Islet of Langerhans (tissue), 1 donor: ENCODE measurements around the gene USP30.
A peak's percentile ranks its signal among the peaks of the same experiment; 100 is the strongest.
"Not testable (repeated sequence)": the region's sequence is repeated elsewhere in the genome, so short reads cannot be mapped to it uniquely, and the experiment has no call there.

Experiments
- FAIRE-seq: peaks from one replicate; lab custom pipeline; 2011; peaks lifted over from hg19 to GRCh38; lab: Jason Lieb, UNC

USP30 gene

GRCh38 chr12:109053382-109054123 is 1.2 kb downstream of the USP30 start:
- no peak for FAIRE-seq

GRCh38 chr12:109054124-109054513 is 1.7 kb downstream of the USP30 start:
- not testable (repeated sequence) for FAIRE-seq

DNA sequence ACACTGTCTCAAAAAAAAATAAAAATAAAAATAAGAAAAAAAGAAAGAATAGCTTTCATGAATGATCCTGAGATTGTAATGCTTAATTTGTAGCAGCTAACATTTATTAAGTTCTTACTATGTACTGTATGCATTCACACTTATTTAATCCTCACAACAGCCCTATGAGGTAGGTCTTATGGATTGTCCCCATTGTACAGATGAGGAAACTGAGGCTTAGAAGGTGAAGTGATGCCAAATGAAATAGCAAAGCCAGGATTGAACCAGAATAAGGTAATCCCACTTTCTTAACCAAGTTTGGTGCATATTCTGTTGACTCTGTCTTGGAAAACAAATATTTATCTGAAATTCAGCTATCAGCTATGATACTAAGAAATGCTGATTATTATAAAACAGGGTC is 2.1 kb downstream of the USP30 start:
- no peak for FAIRE-seq

DNA sequence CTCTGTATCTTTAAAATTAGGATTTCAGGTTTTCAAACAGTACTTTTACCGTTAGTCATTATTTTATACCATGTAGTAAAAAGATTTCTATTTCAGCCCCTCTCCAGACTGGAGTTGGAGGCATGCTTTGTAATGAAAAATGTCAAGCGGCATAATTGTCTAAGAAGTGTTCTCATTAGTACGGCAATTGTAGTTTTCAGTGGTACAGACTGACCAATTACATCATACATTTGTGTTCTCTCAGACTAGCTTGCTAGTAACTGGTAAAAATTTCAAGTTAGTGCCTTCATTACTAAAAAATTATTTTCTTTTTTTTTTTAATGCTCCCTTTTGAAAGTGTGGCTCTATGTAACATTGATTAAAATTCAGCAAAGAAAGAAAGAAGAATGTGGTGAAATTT is 4.5 kb downstream of the USP30 start:
- no peak for FAIRE-seq

- no peak for FAIRE-seq
Observed at GRCh38 chr12:109057376-109057775, 5.0 kb downstream of the USP30 start.

- FAIRE-seq, result no peak
Observed at GRCh38 chr12:109058773-109059172, 6.4 kb downstream of the USP30 start.

DNA sequence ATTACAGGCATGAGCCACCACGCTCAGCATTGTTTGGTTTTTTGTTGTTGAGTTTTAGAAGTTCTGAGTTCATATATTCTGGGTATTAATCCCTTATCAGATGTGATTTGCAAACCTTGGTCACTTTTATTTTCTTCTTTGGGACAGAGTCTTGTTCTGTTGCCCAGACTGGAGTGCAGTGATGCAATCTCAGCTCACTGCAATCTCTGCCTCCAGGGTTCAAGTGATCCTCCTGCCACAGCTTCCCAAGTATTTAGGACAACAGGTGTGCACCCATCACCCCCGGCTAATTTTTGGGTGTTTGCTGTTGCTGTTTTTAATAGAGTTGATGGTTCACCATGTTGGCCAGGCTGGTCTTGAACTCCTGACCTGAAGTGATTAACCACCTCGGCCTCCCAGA is 11.8 kb downstream of the USP30 start:
- FAIRE-seq, result no peak

- no peak for FAIRE-seq
Observed at GRCh38 chr12:109065154-109065852, 12.9 kb downstream of the USP30 start.

GRCh38 chr12:109065853-109066193 is 13.4 kb downstream of the USP30 start:
- no peak for FAIRE-seq

DNA sequence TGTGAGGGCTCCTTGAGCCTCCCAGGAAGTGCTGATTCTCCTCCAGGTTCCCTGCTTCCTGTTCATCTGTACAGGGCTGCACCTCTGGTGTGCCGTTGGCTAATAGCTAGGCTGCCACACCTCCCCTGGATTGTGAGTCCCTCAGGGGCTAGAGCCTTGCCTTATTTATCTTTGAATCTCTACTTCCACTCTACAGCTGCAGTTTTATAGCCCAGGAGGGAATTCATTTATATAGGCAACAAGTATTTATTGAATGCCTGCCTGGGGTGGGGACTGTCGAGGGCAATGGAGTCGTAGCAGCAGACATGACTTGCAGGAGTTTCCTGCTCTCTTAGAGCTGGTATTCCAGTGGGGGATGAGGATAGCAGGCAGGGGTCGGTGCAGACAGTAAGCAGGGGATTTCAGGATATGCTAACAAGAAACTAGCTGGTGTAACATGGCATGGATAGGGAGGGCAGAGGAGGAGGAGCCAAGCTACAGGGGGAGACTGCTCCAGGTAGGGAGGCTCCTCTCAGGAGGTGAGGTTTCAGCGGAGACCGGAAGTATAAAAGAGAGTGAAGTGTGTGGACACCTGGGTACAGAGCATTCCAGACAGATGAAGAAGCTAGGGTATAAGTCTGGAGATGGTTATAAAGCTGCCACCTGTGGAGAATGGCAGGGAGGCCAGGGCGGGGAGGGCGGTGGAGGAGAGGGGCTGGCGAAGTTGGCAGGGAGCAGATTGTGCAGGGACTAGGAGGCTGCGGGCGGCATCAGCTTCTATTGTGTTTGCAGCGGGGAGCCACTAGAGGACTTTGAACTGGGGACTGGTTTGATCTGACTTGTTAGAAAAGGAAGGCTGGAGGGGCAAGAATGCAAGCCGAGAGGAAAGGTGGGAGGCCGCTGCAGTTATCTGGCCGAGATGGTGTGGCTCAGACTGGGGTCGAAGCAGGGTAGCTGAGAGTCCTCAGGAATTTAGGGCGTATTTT is 17.2 kb downstream of the USP30 start:
- FAIRE-seq, result no peak

DNA sequence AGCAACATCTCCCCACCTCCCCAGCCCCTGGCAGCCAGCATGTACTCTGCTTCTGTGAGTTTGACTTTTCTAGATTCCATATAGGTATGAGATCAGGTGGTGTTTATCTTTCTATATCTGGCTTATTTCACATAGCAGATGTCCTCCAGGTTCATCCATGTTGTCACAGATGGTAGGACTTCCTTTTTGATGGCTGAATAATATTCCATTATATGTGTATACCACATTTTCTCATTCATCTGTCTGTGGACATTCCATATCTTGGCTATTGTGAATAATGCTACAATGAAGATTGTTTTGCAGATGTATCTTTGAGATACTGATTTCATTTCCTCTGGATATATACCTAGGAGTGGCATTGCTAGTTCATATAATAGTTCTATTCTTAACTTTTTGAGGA is 22.5 kb downstream of the USP30 start:
- no peak for FAIRE-seq

GRCh38 chr12:109082751-109083150 is 30.4 kb downstream of the USP30 start:
- no peak for FAIRE-seq

- FAIRE-seq, result no peak
Observed at GRCh38 chr12:109084425-109084824, 32.0 kb downstream of the USP30 start.

- no peak for FAIRE-seq
Observed at GRCh38 chr12:109085590-109085989, 33.2 kb downstream of the USP30 start.

DNA sequence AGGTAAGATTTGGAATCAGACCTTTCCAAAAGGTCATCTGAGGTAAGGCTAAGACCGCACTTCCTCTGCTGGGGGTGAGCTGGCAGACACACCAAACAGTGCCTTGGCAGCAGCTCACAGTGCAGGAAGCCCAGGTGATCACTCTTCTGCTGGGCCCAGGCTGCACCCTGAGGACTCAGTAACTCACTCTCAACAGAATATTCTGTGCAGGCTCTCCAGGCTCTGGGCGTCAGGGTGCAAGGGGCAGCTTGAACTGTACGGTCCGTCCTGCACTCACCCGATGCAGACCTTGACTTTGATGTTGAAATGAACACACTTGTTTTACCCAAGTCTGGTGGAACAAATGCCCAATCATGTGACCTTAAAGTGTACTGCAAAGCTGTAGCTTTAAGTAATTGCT is 34.9 kb downstream of the USP30 start:
- no peak for FAIRE-seq

DNA sequence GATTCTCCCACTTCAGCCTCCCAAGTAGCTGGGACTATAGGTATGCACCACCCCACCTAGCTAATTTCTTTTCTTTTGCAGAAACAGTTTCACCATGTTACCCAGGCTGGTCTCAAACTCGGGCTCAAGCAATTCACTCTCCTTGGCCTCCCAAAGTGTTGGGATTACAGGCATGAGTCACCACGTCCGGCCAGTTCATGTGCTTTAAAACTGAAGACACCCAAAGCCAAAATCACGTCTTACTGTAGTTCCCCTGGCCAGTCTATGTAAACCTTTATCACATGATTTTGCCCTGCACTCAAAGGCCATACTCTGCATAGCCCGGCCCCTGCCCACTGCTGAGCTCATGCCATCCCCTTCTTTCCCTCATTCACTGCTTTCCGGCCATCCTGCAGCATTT is 36.4 kb downstream of the USP30 start:
- FAIRE-seq, result no peak

DNA sequence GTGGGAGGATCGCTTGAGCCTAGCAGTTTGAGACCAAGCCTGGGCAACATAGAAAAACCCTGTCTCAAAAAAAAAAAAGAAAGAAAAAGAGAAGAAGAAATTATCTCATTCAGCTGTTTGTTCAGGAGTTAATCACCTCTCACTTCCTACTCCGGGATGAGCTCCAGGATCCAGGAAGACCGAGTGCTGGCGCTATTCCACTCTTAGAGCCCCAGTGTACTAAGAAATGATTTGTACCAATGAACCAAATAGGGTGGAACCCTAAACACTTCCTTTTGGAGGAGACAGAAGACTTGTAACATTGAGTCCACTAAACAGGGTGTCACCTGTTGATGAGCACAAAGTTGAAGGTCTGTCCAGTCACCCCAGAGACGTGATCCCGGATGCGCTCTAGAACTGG is 37.3 kb downstream of the USP30 start:
- FAIRE-seq, result no peak

- FAIRE-seq, result no peak
Observed at GRCh38 chr12:109092497-109093021, 40.2 kb downstream of the USP30 start.

DNA sequence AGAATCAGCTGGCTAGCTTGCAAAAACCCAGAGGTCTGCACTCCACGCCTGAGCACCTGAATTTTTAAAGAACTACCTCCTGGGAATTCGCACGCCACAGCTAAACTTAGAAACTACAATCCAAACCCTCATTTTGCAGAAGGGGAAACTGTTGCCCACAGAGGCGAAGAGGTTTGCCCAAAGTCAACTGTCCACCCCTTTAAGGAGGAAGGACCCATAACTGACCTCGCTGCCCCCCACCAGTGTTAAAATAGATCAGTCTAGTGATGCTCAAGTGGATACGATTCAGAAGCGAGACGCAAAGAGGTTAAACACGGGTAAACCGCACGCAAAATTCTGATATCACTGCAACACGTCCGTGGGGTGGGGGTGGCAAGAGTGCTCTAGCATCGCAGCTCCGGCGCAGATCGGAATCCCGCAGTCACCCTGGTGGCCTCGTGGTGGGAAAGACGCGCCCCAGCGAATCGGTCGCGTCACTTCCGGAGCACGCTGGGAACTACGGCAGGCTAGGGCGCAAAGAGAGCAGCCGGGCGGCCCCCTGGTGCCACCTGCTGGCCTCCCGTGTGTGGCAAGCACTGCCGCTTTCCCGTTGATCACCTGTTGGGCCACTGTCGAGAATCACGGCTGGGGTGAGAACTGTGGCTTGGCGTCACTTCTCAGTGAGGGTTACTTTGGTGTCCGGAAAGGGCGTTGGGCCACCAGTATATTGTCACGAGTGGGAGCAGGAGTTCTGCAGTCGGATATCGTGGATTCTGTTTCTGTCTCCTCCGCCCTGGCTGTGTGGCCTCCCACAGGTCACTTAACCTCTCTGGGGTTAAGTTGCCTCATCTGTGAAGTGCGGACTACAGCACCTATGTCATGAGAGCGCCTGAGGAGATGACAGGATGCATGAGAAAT is 40.9 kb downstream of the USP30 start, which contains the start of gene ALKBH2:
ALKBH2 (minus strand) TSS at position 451 of the 897 bp plus-strand sequence. CDS start 686 bp downstream, outside the sequence.
- FAIRE-seq, result peak; percentile 24

DNA sequence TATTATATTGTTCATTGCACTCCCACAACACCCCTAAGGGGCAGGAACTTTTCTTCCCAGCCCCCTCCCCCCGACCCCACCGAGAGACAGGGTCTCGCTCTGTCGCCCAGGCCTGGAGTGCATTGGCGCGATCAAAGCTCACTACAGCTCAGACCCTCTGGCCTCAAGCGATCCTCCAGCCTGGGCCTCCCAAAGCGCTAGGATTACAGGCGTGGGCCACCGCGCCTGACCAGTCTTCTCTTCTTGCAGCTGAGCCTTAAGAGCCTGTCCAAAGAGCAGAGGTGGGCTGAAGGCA is 44.7 kb downstream of the USP30 start:
- no peak for FAIRE-seq

DNA sequence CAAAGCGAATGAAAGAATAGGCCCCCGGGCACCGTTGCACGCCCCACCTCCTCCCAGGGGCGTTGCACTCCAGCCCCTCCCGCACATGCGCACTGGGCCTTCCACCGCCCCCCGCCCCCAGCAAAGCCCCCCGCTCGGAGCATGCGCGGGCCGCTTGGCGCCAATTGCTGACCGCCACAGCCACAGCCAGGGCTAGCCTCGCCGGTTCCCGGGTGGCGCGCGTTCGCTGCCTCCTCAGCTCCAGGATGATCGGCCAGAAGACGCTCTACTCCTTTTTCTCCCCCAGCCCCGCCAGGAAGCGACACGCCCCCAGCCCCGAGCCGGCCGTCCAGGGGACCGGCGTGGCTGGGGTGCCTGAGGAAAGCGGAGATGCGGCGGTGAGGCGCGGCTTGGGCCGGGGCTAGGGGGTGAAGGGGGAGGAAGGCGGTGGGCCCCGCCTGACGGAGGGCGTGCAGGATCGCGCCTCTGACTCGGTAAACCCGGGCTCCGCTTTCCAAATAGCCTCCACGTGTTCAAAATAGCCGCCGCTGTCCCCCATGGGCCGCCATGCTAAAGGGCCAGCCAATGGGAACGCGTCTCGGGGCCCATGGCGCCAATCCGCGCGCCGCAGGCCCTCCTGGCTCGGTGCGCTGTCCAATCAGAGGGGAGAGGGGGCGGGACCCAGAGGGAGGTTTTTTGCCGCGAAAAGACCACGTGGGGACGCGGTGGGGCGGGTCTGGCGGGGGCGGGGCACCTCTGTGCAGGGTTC is 45.2 kb downstream of the USP30 start, which contains the start of gene UNG:
UNG (plus strand) TSS at position 163 of the 748 bp plus-strand sequence; CDS start at position 246, 83 bp downstream.
- FAIRE-seq, result peak; percentile 33
